HG03558 (cell line): ENCODE data around the gene BIN1.

Experiments
- ATAC-seq: cut with Tn5 transposase; IDR thresholded peaks from one replicate; pipeline ENCODE4 v1.9.1; 2021; ENCODE audit warnings: moderate number of reproducible peaks; ENCODE audit not compliant: unreplicated experiment; ENCODE audit errors: extremely low read depth

Gene BIN1

DNA sequence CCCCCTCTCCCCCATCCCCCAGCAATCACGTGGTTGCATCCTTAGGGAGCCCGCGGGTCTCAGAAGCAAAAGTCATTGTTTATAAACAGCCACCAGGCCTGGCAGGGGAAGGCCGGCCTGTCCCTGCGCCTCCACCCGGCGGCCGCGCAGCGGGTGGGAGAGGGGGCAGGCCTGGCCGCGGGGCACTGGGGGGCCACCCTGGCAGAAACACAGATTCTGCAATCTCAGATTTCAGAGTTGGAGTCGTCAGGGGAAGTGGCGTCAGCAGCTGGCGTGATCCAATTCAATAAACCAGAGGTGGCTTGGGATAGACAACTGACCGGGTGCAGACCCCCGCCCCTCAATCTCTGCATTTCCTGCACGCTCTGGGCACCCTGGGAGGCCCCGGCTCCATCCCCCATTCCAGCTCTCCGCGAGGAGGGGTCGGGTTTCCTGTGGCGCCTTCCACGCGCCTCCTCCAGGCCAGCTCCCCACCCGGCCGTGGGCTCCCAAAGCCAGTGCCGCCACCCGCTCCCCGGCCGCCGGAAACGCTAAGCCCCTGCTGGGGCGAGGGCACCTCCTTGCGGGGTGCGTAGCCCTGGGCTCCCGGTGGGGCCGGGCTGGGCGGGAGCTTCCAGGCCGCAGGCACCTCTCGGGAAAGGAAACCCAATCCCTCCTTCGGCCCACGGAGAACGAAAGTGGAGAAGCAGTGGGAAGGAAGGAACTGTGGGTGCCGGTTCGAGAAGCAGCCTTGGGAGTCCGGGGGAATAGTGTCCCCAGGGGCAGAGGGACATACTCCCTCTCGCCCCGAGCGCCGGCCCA is 1.1 kb downstream of the BIN1 start:
- no peak for ATAC-seq

DNA sequence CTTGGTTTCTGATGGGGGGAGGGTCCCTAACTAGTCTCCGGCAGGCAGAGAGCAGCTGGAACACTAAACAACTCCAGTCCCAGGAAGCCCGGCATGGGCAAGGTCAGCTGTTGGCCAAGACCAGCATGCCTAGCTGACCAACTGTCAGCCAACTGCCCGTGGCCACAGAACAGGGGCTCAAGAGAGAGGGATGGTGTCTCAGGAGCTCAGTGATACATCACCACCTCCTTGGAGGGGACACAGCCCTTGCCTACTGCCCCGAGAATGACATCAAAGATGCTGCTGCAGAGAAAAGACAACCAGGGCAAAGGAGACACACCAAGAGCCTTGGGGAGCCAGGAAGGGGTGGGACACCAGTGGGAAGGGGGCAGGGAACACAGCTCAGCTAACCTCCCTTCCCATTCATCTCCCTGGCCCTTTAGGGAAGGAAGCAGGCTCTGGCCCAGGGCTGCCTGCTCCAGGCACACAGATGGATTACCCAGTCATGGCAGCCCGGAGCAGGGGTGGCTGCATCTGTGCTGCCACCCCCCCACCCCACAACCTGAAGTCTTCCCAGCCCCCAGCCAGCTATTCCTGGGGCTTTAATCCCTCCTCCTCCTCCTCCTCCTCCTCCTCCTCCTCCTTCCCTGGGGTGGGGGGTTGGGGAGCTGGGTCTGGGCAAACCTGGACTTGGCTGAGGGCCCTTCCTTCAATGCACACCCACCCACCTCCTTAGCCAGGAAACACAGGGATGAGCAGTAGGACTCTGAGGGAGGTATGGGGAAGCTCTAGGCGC is 1.9 kb downstream of the BIN1 start:
- no peak for ATAC-seq

DNA sequence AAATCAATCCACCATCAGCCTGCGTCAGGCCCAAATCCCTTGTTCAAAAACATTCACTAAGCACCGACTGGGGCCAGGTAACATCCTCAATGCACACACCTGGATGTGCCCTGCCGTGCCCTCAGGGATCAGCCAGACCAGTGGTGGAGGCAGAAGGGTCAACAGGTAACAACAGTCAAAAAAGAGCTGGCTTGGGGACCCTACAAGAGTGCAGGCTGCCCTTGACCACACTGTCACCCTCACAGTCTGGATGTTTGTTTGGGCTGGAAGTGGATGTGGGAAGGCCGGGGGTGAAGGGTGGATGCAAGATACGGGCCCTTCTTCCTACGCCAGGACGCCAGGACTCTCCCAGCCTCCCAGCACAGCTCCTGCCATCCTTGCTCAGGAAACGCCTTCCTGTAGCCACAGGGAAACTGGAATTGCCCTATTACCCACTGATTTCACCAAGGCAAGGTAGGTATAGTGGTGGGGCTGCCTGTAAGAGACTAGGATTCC is 2.7 kb downstream of the BIN1 start:
- ATAC-seq, result no peak

DNA sequence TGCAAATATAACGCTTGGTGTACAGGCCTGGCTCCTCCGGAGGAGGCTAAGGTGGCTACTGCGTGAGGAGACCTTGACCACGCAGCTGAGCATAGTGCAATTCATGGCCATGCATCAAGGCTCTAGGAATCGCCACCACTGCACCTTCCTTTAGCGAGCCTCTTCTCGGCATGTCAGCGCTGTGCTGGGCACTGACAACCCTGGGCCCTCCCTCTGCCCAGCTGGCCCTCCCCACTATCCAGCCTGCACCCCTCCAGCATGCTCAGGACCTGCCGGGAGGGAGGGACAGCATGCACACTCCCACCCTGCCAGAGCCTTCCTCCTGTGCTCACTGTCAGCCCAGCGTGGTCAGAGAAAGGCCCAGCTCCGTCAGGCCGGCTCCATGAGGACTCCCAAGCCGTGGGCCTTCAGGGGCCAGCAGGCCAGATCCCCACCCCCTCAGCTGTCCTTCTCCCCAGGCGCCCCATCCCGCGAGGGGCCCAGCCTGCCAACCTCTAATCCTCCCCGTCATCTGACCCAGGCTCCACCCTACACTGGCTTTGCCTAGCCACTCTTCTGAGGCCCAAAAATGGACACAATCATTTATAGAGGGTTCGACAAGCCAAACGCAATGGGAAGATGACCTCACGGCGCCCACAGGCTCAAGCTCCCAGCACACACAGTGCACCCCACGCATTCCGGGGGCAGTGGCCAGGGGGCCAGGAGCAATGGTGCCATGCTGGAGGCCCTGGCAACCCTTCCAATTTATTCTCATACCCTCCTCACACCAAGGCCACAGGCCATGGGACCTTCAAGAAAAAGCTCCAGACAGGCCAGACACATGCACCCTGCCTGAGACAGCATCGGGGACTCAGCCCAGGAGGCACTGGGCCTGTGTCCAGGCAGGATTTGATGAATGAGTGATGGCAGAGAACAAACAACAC is 3.5 kb downstream of the BIN1 start:
- no peak for ATAC-seq

DNA sequence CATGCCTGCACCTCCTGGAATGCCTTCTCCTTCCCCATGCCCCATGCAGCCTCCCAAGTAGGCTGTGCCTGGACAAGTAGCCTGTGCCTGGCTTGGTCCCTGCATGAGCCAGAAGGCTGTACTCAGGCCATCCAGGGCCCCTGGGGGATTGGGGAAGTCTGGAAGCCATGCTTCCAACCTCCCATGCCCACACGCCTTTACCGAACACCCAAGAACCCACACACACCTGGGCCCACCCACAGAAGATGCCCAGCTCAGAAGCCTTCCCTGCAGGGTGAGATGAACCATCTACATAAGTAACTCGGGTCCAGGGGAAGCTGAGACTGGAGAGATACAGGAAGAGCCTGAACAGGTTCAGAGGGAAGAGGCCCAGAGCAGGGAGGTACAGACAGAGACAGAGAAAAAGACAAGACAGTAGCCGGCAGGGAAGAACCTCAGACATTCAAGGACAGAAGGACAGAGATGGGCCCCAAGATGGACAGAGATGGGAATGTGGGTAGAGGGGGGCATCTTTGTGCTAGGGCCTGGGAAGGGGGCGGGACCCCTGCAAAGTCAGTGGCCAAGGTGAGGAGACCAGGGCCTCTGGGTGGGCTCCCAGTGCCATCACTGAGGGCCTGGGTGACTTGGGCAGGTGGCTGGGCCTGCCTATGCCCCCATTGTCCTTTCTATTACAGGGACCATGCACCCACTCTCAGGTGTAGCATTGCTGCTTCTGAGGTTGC is 4.3 kb downstream of the BIN1 start:
- no peak for ATAC-seq

DNA sequence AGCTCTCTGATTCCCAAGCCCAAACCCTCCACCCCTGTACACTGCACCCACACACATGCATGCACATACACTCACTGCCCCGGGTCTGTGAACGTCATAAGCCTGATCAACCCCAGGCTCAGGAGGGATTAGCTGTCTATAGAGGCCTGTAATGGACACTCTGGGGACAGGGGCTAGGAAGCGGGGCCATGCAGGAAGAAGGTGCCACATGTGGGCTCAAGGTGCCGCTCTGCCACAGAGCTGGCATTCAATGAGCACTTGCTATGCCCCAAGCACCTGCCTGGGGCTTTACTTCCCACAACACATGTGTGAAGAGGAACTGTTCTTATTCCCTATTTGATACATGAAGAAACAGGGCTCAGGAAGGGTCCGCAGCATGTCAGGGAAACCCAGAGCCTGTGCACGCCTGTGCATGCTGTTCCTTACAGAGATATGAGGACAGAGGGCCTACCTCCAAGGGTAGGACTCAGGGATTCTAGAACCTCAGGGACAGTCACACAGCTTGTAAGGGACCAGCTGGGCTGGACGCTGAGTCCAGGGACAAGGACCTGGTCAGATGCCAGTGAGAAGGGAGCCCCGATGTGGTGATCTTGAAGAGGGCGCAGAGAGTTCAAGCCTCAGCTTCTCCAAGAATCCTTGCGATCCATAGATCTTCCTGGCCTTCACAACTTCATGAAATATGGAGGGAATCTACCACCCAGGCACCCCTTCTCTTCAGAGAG is 5.0 kb downstream of the BIN1 start:
- ATAC-seq, result no peak

DNA sequence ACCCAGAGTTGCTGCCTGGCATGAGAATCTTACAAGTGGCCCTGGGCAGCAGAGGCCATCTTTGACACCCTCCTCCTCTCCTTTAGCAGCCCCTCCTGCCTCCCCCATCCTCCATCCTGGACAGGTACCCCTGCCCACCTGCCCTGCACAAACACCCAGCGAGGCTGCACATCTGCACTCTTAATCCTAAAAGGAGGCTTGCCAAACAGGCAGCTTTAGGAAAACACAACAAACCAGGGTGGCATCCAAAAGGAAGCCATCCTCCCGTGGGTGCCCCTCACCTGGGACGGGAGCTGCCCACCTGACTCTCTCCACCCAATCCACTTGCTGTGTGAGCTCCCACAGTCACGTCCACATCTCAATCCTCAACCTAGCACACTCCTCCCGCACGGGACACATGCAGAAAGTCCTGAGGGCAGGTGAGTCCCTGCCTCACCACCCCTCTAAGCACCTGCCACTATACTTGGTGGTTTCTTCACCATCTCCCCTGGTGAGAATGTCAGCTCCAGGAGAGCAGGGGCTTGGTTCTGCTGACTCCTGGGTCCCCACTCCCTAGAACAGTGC is 5.8 kb downstream of the BIN1 start:
- no peak for ATAC-seq

DNA sequence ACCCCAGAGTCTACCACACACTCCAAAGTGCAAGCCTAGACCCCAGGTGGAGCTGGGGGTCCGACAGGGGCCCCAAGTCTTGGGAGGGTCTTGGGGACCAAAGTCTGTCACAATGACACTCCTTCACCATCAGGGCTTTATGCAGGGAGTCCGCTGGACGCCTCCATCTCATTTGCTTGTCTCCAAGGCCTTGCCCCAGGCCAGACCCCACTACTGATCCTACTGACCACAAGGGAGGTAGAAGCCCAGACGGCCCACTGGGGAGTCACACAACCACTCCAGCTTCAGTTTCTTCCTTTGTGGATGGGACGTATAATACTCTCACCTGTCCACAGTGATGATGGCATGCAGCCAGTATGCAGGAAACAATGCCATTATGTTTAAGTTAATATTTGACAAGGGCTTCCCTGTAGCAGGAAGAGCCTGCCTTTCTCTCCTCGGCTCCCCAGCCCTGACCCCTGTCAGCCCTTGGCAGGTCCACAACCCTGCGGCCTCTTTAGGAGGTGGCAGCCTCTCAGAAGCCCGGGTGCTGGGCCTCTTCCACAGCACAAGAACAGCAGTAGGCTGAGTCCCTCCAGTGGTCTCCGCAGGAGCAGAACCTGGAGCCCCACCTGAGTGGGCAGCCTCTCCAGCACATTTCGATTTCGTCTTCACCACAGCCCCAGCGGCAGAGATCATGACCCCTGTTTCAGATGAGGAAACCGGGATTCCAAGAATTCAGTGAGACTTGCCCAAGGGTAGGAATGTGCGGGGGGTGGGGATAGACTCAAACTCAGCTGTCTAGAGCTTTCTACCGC is 6.5 kb downstream of the BIN1 start:
- no peak for ATAC-seq

DNA sequence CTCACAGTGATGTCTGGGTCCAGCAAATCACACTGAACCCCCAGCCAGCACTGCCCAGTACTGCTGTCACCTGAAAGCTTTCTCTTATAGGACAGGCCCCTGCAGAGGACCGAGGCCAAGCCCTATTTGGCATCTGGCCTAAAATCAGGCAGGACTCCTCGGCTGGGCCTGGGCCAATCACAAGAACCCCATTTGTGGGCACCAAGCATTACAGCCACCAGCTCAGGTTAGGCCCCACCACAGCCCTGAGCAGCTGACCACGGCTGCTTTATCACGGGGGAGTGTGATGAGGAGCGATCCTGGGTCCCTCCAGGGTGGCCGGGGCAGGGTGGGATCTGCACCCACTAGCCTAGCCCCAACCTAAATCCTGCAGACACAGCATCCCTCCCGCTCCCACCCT is 8.2 kb downstream of the BIN1 start:
- no peak for ATAC-seq

DNA sequence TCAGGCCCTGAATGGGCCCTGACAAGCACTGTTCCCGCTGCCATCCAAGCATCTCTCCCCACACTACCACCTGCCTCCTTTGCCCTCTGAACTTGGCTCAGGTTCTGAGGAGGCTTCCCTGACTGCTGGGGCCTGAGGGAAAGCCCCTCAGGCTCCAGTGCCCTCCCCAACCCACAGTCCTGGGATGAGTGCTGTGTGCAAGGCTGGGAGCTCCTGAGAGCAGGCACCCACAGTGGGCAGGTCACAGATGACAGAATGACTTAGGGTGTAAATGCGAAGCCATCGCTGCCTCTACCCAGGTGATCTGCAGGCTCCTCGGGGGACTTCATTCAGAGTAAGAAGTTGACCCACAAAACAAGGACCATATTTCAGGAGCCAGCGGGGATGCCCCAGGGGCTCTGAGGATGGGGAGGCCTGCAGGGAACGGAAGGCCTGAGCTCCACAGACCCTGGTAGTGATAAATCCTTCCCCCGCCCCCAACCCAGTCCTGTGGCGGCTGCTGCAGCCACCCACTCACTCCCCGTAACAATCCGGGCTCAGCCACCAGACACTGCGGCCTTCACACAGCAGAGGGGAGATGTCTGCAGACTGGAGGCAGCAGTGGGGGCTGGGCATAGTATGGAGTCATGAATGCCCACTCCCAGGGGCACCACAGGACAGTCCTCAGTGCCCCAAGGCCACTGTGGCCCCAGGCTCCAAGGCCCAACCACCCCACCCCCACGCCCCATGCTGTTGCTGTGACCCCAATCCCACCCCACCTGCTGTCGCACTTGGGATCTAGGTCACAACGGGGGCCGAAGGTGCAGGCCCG is 8.9 kb downstream of the BIN1 start:
- no peak for ATAC-seq

DNA sequence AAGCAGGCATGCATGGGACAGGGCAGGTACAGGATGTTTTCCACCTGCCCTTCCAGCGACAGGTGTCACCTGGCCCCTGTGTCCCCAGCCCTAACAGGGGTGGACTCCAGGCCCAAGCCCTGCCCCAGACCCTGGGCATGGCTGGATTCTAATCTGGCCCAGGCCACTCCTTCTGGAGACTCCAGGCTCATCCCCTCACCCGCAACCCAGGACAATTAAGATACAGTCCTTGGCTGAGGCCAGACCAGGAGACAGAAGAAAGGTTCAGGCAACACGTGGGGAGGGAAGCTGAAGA is 9.5 kb downstream of the BIN1 start:
- ATAC-seq, result no peak

DNA sequence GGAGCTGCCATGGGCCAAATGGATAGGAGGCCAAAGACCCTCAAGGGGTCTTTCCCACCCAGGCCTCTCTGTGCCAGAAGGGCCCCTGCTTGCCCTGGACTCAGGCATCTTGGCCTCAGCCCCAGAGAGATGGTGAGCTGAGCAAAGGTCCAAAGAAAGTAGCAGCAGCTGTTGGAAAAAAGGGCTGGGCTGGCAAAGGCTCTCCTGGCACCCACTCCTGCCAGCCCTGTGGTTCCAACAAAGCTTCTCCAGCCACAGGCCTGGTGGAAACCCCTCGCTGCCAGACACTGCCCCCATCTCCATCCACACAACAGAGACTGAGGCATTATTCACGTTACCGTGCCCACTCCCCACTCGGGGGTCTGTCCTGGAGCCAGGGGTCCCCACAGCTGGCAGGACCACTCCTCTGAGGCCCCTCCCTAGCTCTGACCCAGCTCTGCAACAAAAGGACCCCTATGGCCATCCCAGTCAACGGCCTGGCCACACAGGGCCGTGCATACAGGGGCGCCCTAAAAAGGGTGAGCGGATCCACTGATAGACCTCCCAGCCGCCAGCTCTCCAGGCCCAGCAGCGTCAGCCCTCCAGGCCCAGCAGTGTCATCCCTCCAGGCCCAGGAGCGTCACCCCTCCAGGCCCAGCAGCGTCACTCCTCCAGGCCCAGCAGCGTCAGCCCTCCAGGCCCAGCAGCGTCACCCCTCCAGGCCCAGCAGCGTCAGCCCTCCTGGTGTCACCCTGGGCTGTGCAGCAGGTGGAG is 10.1 kb downstream of the BIN1 start:
- no peak for ATAC-seq

DNA sequence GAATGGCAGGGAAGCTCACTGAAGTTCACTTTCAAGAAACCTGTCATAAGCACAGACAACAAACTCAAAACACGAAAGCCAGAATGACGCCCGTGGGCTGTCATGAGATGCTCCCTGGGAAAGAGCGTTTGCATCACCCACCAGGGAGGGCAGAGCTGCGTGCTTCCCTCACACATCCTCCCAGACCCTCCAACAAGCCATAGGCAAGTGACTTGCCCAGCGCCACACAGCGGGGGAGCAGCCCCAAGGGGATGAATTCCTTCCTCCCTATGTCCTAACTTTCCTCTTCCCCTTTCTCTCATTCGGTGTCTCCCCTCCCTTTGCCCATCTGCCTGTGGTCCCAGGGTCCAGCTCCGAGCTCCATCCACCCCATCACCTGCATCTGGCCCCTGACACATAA is 10.7 kb downstream of the BIN1 start:
- no peak for ATAC-seq

DNA sequence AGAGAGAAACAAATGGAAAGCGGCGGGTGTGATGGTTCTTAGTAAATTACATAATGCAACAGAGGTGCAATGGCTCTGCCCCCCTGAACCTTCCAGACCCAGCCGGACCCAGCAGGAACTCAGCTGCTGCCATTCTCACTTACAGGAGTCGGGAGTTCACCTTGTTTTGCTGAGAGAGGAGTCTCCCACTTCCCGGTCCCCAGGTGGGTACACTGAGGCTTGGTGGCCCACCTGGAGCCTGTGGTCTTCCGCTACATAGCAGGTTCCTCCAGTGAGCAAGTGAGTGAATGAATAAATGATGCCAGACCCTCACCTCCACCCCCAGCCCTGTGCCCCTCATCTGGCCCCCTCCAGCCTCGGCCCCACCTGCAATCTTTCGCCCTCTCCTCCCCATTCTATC is 11.2 kb downstream of the BIN1 start:
- no peak for ATAC-seq

DNA sequence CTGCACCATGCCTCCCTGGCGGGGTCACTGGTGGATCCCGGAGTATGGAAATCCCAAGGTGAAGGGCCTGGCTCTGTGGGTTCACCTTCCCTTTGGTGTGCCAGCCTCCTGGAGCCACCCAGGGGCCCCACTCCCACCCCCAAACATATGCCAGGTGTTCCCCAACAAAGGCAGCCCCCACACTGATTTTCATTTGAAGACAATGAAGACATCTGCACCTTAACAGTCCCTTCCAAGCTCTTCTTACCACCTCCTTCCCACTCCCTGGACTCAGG is 11.7 kb downstream of the BIN1 start:
- ATAC-seq, result no peak

DNA sequence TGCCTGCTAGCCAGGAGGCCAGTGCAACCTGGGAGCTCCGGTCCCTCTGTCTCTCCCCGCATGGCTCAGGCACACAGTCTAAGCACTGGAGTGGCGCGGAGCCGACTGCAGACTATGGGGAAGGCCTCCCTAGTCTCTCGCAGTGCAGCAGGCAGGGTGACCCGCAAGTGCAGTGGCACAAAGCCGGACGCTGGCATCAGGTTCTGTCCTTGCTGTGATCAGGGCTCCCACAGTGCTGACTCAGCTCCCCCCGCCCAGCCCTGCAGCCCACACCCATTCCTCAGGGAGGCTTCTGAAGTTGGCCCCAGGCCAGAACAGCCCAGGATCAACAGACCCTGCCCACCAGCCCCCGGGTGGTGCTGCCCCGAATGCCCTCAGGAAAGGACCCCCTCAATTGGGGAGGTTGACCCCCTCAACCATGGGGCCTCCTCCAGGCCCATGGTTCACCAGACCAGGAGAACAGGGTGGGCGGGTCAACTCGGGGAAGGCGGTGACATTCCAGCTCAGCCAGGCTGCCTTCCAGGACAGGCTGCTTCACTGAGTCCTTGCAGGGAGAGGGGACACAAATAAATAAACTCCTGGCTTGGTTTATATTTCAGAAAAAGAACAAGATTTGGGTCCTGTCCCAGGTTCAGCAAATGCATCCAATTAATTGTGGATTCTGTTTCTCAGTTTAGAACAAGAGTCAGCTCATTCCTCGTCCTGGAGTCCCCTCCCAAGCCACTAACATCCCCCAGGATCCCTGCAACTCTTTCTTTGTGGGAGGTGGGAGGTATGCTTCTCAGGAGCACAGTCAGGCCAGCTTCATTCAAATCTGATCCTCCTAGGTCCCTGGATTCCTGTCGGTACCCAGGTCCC is 12.2 kb downstream of the BIN1 start:
- no peak for ATAC-seq
